AG09319 (cell line): ENCODE measurements around the gene HSD17B12.
"Not testable (repeated sequence)": the region's sequence is repeated elsewhere in the genome, so short reads cannot be mapped to it uniquely, and the experiment has no call there.

Experiments used
- DNase-seq: peaks from one replicate; pipeline ENCODE4 v3.0.0-alpha.2; 2010; ENCODE audit warnings: low read depth; ENCODE audit errors: extremely low read depth
- CTCF ChIP-seq: IDR thresholded peaks from 2 replicates; pipeline ENCODE4 v1.5.1; 2011; ENCODE audit warnings: low read depth, mild to moderate bottlenecking, inconsistent platforms, low read length, moderate library complexity

The HSD17B12 gene

DNA sequence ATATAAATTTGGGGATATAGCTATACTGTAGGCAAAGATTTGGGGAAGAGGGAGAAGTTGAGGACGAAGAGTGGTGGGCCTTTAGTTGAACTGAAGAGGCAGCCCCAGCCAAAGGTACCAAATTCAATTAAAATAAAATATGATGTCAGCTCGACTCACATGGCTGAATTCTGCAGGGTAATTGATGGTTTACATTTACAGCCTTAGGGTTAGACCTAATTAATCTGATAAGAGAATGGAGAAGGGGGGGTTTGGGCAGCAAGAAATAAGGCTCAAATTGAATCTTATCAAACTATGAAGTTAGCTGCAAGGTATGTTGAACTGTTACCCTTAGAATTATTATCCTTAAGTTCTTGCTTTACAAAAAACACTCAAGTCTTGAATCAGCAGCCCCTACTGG is 3.6 kb upstream of the HSD17B12 start:
- no peak for TF ChIP-seq CTCF
- DNase-seq = no peak

- no peak for DNase-seq
- no peak for TF ChIP-seq CTCF
Observed at GRCh38 chr11:43681401-43681942, 934 bp downstream of the HSD17B12 start.

GRCh38 chr11:43682081-43682480 is 1.5 kb downstream of the HSD17B12 start:
- DNase-seq = not testable (repeated sequence)

DNA sequence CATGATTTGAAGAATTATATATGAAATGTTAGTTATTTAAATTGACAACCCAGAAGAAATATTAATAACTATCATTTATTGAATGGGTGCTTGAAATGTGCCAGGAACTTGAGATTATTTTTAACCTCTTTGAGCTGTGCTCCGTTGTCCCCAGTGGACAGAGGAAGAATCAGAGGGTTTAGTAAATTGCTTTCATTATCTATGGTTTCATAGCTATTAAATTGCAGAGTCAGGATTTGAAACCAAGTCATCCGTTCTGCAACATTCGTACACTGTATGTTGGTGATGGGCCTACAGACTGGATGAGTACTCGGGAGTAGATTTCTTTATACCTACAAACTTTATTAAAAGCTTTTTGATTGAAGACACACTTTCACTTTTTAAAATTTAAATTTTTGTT is 4.9 kb downstream of the HSD17B12 start:
- TF ChIP-seq CTCF = no peak
- no peak for DNase-seq

- TF ChIP-seq CTCF = no peak
- DNase-seq = no peak
Observed at GRCh38 chr11:43686207-43686606, 5.7 kb downstream of the HSD17B12 start.

DNA sequence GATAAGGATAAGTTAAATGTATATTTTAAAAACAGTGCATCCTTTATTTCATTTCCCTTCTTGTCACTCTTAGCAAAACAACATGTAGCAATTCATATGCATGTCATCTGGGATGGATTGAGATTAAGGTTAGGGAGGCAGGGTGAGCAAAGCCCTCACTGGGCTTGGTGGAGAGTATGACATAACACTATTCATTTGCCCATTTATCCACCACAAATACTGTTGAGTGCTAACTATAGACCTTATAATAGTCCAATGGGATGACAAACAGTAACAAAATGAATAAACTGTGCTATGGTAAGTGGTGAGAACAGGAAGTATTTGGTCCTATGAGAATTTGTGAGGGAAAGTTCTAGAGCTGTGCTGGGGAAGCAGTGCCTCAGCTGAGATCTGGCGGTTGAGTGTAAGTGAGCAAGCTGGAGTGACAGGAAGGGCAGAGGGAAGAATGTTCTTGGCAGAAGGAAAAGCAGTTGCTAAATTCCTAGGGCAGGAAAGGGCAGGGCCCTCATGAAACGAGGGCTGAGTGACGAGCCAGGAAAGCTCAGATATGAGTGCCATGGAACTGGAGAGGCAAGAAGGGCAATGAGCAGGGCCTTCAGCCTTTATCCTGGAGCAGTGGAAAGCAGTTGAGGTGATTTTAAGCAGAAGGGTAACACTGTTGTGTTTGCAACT is 6.7 kb downstream of the HSD17B12 start:
- DNase-seq = no peak
- no peak for TF ChIP-seq CTCF

DNA sequence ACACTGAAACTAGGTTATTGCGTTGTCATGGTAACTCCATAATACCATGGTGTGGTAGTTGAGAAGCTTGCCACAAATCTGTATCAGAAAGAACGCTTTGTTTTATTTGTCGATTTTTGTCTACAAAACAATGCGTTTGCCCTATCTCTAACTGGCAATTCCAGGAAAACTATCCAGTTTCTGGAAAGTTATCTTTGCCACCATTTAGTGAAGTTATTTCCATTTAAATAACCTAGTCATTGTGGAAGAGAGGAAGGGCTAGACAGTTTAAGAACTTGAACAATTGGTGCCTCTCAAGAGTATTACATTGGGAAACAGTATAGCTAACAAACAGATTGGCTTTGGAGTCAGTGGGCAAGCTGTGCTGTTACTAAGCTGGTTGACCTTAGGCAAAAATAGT is 7.9 kb downstream of the HSD17B12 start:
- DNase-seq = no peak
- no peak for TF ChIP-seq CTCF

DNA sequence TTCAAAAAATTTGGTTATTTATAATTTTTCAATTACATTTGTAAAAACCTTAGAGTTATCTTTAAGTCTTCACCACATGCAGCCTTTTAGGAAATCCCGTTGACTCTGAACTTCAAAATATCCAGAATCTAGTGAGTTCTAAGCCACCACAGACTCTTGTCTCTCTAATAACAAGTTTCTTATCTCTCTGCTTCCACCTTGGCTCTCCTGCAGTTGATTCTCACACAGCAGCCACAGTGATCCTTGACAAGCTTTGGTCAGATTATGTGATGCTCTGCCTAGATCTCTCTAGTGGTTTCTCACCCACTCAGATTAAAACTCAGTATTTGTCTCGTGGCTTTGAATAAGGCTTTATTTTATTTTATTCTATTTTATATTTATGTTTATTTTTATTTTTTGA is 8.6 kb downstream of the HSD17B12 start:
- no peak for TF ChIP-seq CTCF
- DNase-seq = no peak
